ENCODE measurements around the gene DHTKD1.
"Not testable (repeated sequence)": the region's sequence is repeated elsewhere in the genome, so short reads cannot be mapped to it uniquely, and the experiment has no call there.

The DHTKD1 gene

DNA sequence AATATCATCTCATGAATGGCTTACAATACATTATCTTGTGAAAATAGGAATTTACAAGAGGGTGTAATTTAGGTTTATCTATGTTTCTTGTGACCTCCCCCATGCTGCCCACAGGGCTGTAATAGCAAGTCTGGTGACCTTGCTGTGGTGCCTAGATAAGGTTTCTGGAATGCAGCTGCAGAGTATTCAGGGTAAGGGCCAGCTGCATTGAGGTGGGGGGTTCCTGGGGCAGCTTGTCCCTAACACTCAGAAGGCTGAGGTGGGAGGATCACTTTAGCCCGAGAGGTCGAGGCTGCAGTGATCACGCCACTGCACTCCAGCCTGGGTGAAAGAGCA lies 5.3 kb upstream of the DHTKD1 start:
- no peak for DNase-seq

DNA sequence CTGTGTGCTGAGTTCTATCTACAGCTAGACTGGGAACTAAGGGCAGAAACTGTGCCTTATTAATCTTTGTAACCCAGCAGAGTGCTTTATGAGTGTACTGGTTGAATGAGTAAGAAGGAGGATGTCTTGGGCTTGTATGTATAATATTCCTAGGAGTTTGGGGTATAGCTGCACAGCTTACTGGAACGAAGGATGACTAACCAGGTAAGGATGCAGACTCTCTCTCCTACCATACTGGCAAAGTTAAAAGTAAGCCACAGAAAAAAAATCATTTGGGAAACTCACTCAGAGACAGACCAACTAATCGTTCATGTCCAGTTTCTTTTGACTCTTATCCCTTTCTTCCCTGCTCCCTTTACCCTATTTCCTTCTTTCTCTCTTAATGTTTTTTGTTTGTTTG lies 1.4 kb upstream of the DHTKD1 start:
- DNase-seq = peak; percentile 87

DNA sequence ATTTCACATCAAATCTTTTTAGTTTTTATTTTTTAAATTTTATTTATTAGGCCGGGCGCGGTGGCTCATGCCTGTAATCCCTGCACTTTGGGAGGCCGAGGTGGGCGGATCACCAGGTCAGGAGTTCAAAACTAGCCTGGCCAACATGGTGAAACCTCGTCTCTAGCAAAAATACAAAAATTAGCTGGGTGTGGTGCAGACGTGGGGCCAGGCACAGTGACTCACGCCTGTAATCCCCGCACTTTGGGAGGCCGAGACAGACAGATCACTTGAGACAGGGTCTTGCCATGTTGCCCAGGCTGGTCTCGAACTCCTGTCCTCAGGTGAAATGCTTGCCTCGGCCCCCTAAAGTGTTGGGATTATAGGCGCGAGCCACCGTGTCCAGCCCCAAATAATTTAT lies 2.7 kb downstream of the DHTKD1 start:
- DNase-seq = not testable (repeated sequence)

DNA sequence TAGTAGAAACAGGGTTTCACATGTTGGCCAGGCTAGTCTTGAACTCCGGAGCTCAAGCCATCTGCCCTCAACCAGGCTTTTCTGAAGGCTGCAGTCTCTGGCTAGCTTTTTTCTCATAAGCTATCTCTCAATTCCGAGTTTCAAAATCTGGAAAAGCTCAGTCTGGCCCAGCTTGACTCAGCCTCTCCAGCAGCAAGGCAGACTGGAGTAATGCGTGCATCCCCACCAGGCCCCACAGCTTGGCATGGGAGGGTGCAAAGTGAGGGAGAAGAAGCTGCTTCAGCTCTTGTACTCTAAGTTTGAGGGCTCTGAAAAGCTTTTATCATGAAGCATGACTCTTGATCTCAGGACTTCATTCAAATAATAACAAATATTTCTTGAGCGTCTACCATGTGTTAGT lies 4.8 kb downstream of the DHTKD1 start:
- DNase-seq = no peak

DNA sequence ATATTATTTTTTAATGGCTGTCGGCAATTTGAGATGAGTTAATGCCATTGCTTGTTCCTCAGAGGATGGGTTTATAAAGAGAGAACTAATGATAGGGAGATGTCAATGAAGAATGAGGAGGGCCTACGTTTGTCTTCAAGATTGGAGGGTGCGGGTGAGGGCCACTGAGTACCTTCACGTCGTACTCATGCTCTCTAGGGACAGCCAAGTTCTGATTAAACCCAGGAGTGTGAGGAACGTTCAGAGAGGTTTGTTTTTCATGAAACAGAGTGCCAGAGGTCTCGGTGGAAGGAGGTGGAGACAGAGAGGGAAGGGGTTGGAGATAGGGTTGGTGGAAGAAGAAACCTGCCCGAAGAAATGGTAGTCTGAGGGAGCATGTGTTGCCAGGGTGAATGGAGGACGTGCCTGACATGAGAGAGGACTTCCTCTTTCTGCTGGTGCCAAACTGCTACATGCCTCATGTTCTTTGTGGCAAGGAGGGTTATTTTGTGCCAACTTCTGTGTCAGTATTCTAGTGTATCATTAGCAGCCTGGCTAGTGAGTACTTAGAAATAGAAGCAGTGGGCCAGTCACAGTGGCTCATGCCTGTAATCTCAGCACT lies 8.9 kb downstream of the DHTKD1 start:
- no peak for DNase-seq

DNA sequence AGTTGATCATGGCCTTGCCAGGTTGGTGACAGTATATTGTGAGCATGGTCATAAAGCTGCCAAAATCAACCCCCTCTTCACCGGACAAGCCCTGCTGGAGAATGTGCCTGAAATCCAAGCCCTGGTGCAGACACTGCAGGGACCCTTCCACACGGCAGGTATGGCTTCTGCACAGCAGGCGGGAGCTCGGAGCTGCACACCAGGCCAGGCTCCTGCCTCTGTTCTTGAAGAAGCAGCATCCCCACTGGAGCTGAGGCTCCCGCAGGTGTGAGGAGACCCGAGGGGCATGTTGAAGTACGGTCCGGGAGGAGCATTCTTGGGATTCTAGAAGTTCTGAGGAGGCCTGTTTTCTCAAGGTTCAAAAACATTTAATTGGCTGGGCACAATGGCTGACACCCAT lies 12.7 kb downstream of the DHTKD1 start:
- no peak for DNase-seq

DNA sequence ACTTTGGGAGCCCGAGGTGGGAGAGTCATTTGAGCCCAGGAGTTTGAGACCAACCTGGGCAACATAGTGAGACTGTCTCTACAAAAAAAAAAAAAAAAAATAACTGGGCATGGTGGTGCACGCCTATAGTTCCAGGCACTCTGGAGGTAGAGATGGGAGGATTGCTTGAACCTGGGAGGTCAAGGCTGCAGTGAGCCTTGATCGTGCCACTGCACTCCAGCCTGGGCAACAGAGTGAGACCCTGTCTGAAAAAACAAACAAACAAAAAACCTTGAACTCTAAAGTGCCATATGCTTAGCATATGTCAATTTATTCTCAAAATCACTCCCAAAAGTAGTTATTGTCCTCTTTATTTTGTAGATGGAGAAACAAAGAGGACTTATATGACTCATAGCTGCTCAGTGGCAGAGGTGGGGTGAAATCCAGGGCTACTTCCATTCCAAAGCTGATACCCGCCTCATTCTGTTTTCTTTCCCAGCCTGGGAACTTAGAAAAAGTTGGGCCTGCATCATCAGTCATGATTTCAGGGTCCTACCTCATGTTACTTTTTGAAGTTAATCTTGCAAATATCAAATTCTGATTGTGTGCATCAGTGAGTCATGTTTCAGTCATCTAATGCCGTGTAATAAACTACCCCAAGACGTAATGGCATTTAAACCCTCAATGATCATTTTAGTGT lies 13.3 kb downstream of the DHTKD1 start:
- peak; percentile 62 for DNase-seq

DNA sequence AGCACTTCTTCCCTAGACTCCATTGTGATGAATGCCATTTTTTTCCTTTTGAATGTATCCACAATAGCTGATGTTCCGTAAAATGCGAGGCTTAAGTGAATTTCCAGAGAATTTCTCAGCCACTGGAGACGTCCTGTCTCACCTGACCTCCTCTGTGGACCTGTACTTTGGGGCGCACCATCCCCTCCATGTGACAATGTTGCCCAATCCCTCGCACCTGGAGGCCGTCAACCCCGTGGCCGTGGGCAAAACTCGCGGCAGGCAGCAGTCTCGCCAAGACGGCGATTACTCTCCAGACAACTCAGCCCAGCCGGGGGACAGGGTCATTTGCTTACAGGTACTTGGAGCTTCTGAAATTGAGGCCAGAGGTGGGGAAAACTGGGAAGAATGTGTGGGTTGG lies 20.2 kb downstream of the DHTKD1 start:
- DNase-seq = no peak

DNA sequence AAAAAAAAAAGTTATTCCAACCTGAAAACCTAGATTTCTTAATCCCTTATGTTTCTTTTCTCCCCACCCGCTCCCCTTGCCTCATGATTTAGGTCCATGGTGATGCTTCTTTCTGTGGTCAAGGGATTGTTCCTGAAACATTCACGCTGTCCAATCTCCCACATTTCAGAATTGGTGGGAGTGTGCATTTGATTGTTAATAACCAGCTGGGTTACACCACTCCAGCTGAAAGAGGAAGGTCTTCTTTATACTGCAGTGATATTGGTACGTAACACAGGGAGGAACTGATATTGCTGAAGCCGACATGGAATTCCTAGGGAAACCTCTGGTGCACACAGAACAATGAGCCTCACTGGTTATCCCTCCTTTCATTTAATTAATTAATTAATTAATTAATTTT lies 22.7 kb downstream of the DHTKD1 start:
- no peak for DNase-seq

DNA sequence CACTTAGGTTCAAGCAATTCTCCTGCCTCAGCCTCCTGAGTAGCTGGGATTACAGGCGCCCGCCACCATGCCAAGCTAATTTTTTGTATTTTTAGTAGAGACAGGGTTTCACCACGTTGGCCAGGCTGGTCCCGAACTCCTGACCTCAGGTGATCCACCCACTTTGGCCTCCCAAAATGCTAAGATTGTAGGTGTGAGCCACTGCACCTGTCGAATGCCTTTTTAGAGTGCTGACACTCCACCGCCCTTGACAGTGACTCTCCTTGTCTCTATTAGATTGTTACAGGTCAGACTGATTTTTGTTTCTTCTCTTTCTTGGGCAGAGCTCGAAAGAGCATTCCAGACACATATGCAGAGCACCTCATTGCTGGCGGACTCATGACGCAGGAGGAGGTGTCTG lies 28.6 kb downstream of the DHTKD1 start:
- not testable (repeated sequence) for DNase-seq

DNA sequence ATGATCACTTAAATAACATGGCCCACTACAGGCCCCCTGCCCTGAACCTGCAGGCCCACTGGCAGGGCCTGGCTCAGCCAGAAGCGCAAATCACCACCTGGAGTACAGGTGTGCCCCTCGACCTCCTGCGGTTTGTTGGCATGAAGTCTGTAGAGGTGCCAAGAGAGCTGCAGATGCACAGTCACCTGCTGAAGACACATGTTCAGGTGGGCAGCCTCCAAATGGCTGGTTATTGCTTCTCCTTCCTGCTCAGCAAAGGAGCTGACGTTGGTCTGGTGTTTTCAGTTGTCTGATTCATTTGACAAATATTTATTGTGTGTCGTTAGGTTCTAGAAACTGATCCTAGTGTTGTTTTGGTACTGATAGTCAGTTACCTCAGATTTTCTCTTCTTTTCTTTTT lies 29.0 kb downstream of the DHTKD1 start:
- DNase-seq = peak; percentile 19

DNA sequence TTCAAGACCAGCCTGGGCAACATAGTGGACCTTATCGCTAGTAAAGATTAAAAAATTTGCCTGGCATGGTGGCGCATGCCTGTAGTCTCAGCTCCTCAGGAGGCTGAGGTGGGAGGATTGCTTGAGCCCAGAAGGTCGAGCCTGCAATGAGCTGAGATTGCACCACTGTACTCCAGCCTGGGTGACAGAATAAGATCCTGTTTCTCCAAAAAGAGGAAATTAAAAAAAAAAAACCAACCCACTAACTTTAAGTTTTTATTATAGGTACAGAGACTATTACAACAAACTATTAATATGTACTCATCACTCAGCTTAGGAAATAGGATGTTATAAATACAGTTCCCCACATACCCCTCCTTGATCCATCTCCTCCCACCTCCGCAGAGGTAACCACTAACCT lies 30.2 kb downstream of the DHTKD1 start:
- DNase-seq = no peak

DNA sequence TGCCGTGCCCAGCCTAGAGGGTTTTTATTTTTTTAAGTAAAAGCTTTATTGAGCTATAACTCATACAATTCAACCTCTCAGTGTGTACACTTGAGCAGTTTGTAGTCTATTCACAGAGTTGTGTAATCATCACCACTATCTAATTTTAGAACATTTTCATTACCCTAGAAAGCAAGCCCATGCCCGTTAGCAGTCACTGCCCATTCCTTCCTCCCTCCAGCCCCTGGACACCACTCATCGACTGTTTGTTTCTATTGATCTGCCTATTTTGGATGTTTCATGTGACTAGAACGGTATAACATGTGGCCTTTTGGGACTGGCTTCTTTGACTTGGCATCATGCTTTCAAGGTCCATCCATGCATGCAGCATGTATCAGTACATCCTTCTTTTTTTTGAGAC lies 35.0 kb downstream of the DHTKD1 start:
- no peak for DNase-seq

DNA sequence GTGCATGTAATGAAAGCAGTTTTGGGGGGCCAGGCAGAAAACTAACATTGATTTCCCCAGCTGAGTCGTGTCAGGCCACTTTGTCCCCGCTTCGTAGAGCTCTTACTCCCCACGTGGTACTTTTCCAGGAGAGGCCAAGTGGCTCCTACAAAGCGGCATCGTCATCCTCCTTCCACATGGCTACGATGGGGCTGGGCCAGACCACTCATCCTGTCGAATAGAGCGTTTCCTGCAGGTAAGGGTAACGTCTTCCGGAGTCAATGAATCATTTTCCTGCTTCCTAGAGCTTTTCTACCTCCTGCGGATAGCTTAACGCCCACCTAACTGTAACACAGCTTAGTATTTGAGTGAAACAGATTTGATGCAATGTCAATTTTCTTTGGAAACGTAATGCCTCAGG lies 39.0 kb downstream of the DHTKD1 start:
- no peak for DNase-seq

DNA sequence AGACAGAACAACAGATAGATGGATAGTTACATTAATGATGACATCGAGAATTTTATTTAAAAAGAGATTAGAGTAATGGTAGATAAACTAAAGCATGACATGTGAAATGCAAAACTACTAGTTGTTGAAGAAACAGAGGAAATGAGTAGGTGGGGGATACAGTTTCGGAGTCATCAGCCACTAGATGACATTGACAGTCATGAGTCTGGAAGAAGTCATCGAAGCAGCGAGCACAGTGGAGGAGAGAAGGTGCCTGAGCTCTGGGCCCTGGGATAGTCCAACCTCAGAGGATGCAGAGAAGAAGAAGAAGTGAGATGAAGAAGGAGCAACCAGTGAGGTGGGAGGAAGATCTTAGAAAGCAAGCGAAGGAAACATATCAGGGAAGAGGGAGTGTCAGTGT lies 40.5 kb downstream of the DHTKD1 start:
- no peak for DNase-seq

DNA sequence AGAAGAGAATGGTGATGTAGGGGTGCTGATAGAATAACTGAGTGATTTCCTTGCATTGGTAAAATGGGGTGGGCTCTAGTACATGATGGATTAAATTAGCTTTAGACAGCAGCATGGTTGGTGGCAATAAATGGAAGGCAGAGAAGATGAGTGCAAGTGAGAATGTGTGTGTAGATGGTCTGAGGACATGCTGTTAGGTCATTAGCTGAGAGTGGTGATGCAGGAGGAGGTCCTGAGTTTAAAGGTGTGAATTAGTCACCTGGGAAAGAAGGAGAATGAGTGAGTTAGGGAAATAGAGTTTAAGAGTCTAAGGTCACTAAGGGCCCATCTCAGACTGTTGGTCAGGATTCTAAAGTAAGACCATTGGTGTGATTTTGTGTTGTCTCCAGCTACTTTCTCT lies 42.8 kb downstream of the DHTKD1 start:
- no peak for DNase-seq

DNA sequence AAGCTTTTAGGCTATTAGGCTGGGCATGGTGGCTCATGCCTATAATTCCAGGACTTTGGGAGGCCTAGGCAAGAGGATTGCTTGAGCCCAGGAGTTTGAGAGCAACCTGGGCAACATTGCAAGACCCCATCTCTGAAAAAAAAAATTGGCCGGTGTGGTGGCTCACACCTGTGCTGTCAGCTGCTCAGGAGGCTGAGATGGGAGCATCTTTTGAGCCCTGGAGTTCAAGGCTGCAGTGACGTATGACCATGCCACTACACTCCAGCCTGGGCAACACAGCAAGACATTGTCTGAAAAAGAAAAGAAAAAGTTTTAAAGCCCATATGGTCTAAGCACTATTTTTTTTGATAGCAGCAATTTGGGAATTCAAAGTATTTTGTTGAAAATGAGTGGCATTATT lies 44.9 kb downstream of the DHTKD1 start:
- no peak for DNase-seq

DNA sequence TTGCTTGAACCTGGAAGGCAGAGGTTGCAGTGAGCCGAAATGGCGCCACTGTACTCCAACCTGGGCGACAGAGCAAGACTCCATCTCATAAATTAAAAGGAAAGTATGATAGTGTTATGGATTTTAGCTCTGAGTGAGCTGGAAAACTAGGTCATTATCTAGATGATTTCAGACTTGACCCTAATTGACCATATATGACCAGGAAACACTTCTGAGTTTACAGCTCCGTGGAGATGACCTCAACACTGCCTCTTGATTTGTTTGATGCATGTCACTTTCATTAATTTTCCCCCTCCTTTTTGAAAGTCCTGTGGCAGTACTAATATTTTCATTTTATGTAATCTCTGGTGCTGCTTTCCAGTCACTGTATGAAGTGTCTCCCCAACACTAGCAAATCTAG lies 52.9 kb downstream of the DHTKD1 start:
- no peak for DNase-seq

DNA sequence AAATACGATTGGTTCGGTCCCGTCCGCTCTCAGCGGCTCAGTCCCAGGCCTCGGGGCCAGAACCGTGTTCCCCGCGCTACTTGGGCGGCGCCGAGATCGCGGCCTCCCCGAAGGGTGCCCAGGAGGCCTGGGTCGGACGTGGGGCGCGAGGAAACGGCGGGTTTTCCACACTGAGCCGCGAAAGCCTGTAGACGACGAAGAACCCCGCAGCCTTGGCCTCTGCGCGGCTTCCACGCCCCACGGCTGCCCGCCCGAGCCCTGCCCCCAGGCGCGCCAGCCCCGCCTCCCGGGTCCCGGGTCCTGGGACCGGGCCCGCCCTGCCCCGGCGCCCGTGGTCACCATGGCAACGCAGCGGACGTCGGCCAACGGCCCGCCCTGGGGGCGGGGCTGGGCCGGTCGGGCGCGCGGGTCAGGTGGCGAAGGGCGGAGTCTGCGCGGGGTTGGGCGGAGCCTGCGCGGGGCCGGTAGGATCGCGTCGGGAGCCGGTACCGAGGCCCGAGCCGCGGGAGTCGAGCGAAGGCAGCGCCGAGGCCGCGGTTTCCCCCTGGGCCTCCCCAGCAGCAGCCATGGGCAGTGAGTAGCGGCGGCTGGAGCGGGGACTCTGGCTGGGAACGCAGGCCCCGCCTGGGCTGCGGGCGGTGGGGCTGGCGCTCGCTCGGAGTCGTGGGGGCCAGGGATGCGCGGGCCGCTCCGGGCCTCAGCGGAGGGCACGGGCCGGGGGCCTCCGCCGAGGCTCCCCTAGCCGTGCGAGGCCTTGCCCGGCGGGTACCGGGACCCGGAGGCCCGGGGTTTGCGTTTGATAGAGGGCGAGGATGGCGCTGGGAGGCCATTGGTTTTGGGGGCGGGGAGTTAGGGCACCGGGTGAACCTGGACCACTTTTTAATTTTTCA lies 60.7 kb downstream of the DHTKD1 start, which contains the start of gene SEC61A2:
SEC61A2 (plus strand) TSS at position 456 of the 890 bp plus-strand sequence; CDS start at position 567, 111 bp downstream.
- DNase-seq = peak; percentile 91

DNA sequence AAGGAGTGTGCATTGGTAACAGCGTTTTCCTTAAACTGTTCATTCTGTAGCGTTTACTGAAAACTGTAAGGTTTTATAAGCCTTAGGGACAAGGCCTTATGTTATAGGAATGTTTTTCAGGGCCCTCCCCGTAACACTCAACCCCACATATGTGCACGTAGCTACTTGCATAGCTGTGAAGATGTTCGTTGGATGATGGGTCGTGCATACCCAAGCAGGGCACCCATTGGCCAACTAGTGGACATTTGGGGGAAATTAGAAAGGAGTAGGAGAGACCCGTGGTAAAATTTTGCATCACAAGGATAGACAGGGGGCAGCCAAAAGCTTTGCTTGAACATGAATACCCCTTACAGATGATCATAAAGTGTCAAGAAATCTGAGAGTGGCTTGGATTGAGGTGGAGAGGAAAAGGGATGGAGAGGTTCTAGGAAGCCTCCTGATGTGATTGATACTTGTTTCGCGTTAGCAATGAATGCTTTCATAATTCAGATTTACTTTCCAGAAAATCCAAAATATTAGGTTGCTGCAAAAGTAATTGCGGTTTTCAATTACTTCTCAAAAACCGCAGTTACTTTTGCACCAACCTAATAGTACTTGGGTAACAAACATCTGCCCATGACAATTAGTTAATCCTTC lies 61.6 kb downstream of the DHTKD1 start:
- peak; percentile 78 for DNase-seq

DNA sequence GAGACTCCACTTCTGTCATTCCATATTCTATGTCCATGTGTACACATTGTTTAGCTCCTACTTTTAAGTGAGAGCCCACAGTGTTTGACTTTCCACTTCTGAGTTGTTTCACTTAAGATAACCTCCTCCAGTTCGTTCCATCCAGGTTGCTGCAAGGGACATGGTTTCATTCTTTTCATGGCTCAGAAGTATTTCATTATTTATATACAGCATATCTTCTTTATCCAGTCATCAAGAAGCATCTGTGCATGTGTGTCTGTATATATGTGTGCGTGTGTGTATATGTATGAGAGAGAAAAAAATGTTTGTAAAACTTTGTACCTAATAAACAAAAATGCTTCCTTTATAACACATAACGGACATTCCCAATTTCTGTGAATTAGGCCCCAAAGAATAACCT lies 66.9 kb downstream of the DHTKD1 start:
- DNase-seq = no peak

DNA sequence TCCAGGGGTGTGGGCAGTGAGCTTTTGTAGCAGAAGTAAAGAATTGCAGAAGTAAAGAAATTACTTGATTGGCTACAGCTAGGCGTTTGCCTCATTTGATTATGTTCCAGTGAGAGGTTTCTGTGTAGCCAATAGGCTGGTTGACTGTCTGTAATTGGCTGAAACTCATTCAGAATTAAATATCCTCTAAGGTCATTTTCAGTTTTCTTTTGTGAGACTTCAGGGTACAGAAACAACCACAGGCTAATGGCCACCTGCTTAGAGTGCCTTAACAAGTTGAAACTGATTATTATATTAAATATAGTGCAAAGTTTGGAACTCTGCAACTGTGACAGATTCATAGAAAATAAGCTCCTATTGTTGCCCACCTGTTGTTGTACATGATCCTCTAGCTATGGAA lies 71.3 kb downstream of the DHTKD1 start:
- no peak for DNase-seq

DNA sequence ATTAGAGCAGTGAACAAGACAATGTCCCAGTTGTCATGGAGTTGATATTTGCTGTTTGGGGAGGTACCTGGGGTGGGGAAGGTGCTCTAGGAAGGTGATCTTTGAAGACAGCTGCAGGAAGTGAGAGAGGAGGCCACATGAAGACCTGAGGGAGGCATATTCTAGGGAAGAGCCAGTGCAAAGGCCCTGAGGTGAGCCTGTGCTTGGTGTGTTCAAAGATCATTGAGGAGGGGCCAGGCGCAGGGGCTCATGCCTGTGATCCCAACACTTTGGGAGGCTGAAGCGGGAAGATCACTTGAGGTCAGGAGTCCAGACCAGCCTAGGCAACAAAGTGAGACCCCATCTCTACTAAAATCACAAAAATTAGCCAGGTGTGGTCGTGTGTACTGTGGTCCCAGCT lies 75.8 kb downstream of the DHTKD1 start:
- no peak for DNase-seq

DNA sequence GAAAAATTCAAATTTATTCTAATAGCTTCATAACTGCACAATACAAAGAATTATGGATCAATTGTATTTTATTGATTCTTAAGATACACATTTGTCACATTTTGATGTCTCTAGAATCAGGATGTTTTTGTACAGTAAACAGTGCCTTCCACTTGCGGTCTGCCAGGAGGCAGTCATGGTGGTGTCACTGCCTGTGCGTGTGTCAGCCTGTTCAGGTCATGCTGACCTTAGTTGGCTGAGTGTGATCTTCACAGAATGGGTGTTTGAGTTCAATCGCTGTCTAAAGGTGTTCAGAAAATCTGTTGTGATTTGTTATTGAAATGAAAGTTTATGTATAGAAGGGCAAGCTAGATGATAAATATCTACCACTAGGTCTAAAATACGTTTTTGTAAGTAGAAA lies 81.4 kb downstream of the DHTKD1 start:
- no peak for DNase-seq

Measured in EL (cell line).